ENCODE measurements around the gene ZNF362. TPM values are rescaled to one million over a fixed set of nuclear protein-coding genes. Genes with fewer than 3 reads are reported as not detected.
A peak's percentile ranks its signal among the peaks of the same experiment; 100 is the strongest.

The ZNF362 gene
- total and polyA plus RNA-seq, 2 of the 13 experiments (the other 11 are each of a cell fraction or from before 2014, with no cell fraction given): 8.3 to 14.2 TPM

DNA sequence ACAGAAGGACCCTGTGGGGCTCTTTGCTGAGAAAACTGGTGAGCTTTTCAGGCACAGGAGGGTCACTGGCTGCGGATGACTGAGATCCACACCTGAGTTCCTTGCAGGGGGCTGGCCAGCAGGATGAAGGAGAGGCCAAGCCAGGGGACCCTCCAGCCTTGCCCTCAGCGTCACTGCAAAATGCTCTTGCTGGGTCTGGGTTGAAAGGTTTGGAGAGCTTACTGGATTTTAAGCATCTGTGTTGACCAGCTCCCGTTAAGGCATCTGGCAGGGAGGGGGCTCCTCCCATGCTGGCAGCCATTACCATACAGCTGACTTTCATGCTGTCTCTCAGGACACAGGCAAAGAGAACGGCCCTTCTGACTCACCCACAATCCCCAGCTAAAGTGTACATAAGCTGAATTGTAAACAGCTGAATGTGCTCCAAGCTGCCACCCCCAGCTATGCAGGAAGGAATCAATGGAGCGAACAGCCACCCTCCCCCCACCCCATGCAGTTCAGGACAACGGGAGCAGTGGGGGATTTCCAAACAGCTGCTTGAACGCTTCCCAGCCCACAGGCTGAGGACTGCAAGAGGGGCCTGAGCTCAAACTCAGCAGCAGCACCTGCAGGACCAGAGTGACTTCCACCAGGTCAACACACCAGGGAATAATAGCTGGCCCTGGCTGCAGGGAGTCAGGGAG lies 85.9 kb downstream of the ZNF362 start (continued):
- TF ChIP-seq, protein P1, sequence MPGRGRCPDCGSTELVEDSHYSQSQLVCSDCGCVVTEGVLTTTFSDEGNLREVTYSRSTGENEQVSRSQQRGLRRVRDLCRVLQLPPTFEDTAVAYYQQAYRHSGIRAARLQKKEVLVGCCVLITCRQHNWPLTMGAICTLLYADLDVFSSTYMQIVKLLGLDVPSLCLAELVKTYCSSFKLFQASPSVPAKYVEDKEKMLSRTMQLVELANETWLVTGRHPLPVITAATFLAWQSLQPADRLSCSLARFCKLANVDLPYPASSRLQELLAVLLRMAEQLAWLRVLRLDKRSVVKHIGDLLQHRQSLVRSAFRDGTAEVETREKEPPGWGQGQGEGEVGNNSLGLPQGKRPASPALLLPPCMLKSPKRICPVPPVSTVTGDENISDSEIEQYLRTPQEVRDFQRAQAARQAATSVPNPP (CRISPR knock-in tag; IDR thresholded peaks at IDR 0.05): 0 out of 2 replicates have a peak, but pooled peaks have one; percentile 48
- TF ChIP-seq RFX5 (IDR thresholded peaks at IDR 0.05; ENCODE audit: low read depth, low read length): no peak
- no peak for TF ChIP-seq PRMT3 (CRISPR knock-in tag; IDR thresholded peaks at IDR 0.05; ENCODE audit: borderline replicate concordance, low read depth)
- TF ChIP-seq, protein P2, sequence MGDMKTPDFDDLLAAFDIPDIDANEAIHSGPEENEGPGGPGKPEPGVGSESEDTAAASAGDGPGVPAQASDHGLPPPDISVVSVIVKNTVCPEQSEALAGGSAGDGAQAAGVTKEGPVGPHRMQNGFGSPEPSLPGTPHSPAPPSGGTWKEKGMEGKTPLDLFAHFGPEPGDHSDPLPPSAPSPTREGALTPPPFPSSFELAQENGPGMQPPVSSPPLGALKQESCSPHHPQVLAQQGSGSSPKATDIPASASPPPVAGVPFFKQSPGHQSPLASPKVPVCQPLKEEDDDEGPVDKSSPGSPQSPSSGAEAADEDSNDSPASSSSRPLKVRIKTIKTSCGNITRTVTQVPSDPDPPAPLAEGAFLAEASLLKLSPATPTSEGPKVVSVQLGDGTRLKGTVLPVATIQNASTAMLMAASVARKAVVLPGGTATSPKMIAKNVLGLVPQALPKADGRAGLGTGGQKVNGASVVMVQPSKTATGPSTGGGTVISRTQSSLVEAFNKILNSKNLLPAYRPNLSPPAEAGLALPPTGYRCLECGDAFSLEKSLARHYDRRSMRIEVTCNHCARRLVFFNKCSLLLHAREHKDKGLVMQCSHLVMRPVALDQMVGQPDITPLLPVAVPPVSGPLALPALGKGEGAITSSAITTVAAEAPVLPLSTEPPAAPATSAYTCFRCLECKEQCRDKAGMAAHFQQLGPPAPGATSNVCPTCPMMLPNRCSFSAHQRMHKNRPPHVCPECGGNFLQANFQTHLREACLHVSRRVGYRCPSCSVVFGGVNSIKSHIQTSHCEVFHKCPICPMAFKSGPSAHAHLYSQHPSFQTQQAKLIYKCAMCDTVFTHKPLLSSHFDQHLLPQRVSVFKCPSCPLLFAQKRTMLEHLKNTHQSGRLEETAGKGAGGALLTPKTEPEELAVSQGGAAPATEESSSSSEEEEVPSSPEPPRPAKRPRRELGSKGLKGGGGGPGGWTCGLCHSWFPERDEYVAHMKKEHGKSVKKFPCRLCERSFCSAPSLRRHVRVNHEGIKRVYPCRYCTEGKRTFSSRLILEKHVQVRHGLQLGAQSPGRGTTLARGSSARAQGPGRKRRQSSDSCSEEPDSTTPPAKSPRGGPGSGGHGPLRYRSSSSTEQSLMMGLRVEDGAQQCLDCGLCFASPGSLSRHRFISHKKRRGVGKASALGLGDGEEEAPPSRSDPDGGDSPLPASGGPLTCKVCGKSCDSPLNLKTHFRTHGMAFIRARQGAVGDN (CRISPR knock-in tag; IDR thresholded peaks at IDR 0.05): peak; percentile 95
- TF ChIP-seq ZNF24 (IDR thresholded peaks at IDR 0.05): 0 out of 2 replicates have a peak, but pooled peaks have one; percentile 19
- peak; percentile 78 for TF ChIP-seq ZNF547 (CRISPR knock-in tag; IDR thresholded peaks at IDR 0.05)
- peak; percentile 15; the same call in 1 of the 2 replicates for TF ChIP-seq RFX3 (CRISPR knock-in tag; IDR thresholded peaks at IDR 0.05)
- TF ChIP-seq MYC (CRISPR knock-in tag; IDR thresholded peaks at IDR 0.05; ENCODE audit: borderline replicate concordance): peak; percentile 83
- peak; percentile 67; the same call in 1 of the 2 replicates for TF ChIP-seq ZSCAN25 (CRISPR knock-in tag; IDR thresholded peaks at IDR 0.05)
- TF ChIP-seq ZNF343 (CRISPR knock-in tag; IDR thresholded peaks at IDR 0.05): peak; percentile 63; the same call in 1 of the 2 replicates
- no peak for TF ChIP-seq HNRNPLL (IDR thresholded peaks at IDR 0.05; ENCODE audit: low read depth, low read length, poor library complexity, severe bottlenecking)
- 0 out of 2 replicates have a peak, but pooled peaks have one; percentile 76 for TF ChIP-seq SNAI1 (CRISPR knock-in tag; IDR thresholded peaks at IDR 0.05; ENCODE audit: borderline replicate concordance)
- no peak for TF ChIP-seq ZNF234 (CRISPR knock-in tag; conservative IDR thresholded peaks at IDR 0.05)
- peak; percentile 76; the same call in 1 of the 2 replicates for TF ChIP-seq DPF2 (CRISPR knock-in tag; IDR thresholded peaks at IDR 0.05; ENCODE audit: borderline replicate concordance, low read depth)
- TF ChIP-seq ARNT2 (CRISPR knock-in tag; IDR thresholded peaks at IDR 0.05; ENCODE audit: low read depth): no peak
- TF ChIP-seq ZNF772 (CRISPR knock-in tag; IDR thresholded peaks at IDR 0.05): peak; percentile 92
- TF ChIP-seq, protein P3, sequence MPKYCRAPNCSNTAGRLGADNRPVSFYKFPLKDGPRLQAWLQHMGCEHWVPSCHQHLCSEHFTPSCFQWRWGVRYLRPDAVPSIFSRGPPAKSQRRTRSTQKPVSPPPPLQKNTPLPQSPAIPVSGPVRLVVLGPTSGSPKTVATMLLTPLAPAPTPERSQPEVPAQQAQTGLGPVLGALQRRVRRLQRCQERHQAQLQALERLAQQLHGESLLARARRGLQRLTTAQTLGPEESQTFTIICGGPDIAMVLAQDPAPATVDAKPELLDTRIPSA (CRISPR knock-in tag; IDR thresholded peaks at IDR 0.05; ENCODE audit: borderline replicate concordance): no peak
- TF ChIP-seq MAFK (conservative IDR thresholded peaks at IDR 0.05 in 1 of 2, IDR thresholded peaks at IDR 0.05 in 1 of 2; ENCODE audit: low read length in 2 of 2): no peak; a peak in 1 of 4 replicates
- TF ChIP-seq, protein P4, sequence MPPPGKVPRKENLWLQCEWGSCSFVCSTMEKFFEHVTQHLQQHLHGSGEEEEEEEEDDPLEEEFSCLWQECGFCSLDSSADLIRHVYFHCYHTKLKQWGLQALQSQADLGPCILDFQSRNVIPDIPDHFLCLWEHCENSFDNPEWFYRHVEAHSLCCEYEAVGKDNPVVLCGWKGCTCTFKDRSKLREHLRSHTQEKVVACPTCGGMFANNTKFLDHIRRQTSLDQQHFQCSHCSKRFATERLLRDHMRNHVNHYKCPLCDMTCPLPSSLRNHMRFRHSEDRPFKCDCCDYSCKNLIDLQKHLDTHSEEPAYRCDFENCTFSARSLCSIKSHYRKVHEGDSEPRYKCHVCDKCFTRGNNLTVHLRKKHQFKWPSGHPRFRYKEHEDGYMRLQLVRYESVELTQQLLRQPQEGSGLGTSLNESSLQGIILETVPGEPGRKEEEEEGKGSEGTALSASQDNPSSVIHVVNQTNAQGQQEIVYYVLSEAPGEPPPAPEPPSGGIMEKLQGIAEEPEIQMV (CRISPR knock-in tag; IDR thresholded peaks at IDR 0.05; ENCODE audit: low read depth): peak; percentile 68
- TF ChIP-seq NR2F1 (CRISPR knock-in tag; IDR thresholded peaks at IDR 0.05): peak in 1 of 2 experiments; percentile 9; a peak in 1 of 4 replicates
- TF ChIP-seq GABPA (IDR thresholded peaks at IDR 0.05; ENCODE audit: low read depth, low read length): no peak
- TF ChIP-seq GABPA (CRISPR knock-in tag; IDR thresholded peaks at IDR 0.05; ENCODE audit: low read depth): peak; percentile 63

Measured in HepG2 (cell line).